Stimulated activated CD8-positive, alpha-beta memory T cell treated with anti-CD3 and anti-CD28 coated beads, Interleukin-7, amount 100 ng/mL, for 1 hour (primary cell): ENCODE data around the gene RNF215.

Experiments used
- DNase-seq, 2 donors: peaks; one replicate each; pipeline ENCODE4 v3.0.0-alpha.2; 2020; ENCODE audit warnings: low read depth in 2 of 2

The RNF215 gene

DNA sequence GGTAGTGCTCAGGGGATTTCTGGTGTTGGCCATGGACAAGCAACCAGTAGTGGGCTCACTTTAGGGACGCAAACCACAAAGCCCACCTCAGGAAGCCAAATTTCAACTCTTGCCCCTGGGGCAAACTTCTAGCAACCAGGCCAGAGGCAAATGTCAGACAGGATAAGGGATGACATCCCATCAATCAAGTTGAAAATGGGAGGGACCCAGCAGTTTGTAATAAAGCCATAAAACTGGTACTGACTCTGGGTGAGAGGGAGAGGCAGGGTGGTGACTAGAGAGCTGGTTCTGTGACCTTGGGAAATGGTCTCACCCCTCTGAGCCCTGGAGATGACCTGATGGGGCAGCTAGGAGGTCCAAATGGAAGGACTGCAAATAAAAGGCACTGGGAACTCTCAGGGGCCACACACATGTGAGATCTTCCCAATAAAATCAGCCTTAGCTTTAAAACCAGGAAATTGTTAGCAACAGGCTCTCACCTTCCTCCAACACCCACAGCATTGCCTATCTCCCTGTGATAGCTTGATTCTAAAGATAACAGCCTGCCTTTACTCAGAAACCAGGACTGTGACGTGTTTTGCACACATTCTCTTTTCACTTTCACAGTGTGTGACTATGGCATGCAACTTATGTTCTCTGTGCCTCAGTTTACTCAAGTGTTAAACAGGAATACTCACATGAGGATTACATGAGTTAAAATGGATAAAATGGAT lies 54.1 kb downstream of the RNF215 start:
- no peak for DNase-seq

DNA sequence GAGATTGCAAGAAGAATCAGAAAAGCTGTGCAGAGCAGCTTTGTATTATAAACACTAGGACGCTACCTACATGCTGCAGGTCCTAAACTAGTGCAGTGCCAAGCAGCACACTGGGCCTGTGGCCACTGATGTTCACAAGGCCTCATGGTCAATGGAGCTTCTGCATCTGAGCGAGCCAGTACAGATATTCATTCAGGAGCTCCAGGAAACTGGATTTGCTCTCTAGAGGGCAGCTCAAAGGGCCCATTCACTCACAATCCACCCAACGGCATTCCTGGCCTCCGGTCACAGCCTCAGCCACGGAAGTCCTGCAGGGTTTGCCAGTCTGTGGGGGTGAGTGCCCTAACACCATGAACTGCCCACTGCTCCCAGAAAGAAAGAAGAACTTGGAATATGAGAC lies 54.7 kb downstream of the RNF215 start:
- DNase-seq, result no peak
